Spleen (tissue), 11 donors: ENCODE data around the gene HSPD1. TPM values are rescaled to one million over a fixed set of nuclear protein-coding genes. Genes with fewer than 3 reads are reported as not detected.
"Not testable (repeated sequence)": the region's sequence is repeated elsewhere in the genome, so short reads cannot be mapped to it uniquely, and the experiment has no call there.

Experiments used
- DNase-seq: peaks from one replicate; pipeline ENCODE4 v3.0.0-alpha.2; 2020
- H3K27ac ChIP-seq, 8 donors: fragments of 200-600 bp; sonication (generic) in 7 of 8; 1 replicate in 4 of 8; 2 replicates in 4 of 8; pipeline versions ENCODE4 v1.5.0 to v1.8.0; 2016 to 2021; ENCODE audit warnings: inconsistent platforms in 4 of 8, mild to moderate bottlenecking in 4 of 8, moderate library complexity in 1 of 8
- H3K27me3 ChIP-seq, 7 donors: fragments of 200-600 bp; sonication (generic) in 6 of 7; replicated peaks in 1 of 7; 1 replicate in 4 of 7; 2 replicates in 3 of 7; pipeline versions ENCODE4 v1.5.0 to v1.8.0; 2016 to 2021; ENCODE audit warnings: inconsistent platforms in 3 of 7, mild to moderate bottlenecking in 1 of 7
- H3K36me3 ChIP-seq, 6 donors: fragments of 200-600 bp; sonication (generic) in 5 of 6; 1 replicate in 4 of 6; 2 replicates in 2 of 6; pipeline versions ENCODE4 v1.5.0 to v1.8.0; 2016 to 2021; ENCODE audit warnings: inconsistent platforms in 2 of 6
- H3K4me1 ChIP-seq, 6 donors: fragments of 200-600 bp; sonication (generic) in 5 of 6; 1 replicate in 3 of 6; 2 replicates in 3 of 6; pipeline versions ENCODE4 v1.5.0 to v1.8.0; 2016 to 2021; ENCODE audit warnings: inconsistent platforms in 3 of 6
- H3K4me3 ChIP-seq, 8 donors: fragments of 200-600 bp; sonication (generic) in 7 of 8; 1 replicate in 4 of 8; 2 replicates in 4 of 8; pipeline versions ENCODE4 v1.5.0 to v1.8.0; 2016 to 2021; ENCODE audit warnings: inconsistent platforms in 4 of 8, mild to moderate bottlenecking in 4 of 8, moderate library complexity in 2 of 8
- H3K9me3 ChIP-seq, 8 donors: fragments of 200-600 bp; sonication (generic) in 7 of 8; 1 replicate in 4 of 8; 2 replicates in 4 of 8; pipeline versions ENCODE4 v1.5.0 to v1.8.0; 2016 to 2021; ENCODE audit warnings: inconsistent platforms in 4 of 8
- POLR2A ChIP-seq, 3 donors: fragments of 450-650 bp; IDR thresholded peaks; one replicate each; pipeline ENCODE4 v1.5.1; 2017; ENCODE audit warnings: antibody characterized with exemption in 3 of 3, mild to moderate bottlenecking in 1 of 3
- POLR2AphosphoS5 ChIP-seq, 3 donors: sonication (generic); formaldehyde crosslinking; IDR thresholded peaks; one replicate each; pipeline ENCODE4 v1.5.1; 2017; ENCODE audit warnings: antibody characterized with exemption in 3 of 3
- WGBS, 5 donors: extraction: QIAGEN DNeasy Blood & Tissue Kit in 3 of 5; methylation state at CpG; one replicate each; pipeline versions ENCODE4 v1.1.5 to v1.1.7; 2013 to 2018; 5-methylcytosine and 5-hydroxymethylcytosine counted together
- intact Hi-C: fragments of 100-400 bp; cut with DNase I; formaldehyde crosslinking; loops from one replicate; pipeline ENCODE4 v1.15.0; 2023; ENCODE audit warnings: low total_unique reads
- polyA plus RNA-seq, 3 donors: library from polyadenylated mRNA; stranded (reverse); fragments of 200-250 nt; gene quantifications; one replicate each; pipeline ENCODE4 v1.2.1, GENCODE V29; 2013
- total RNA-seq, 7 donors: library from RNA; depleted of rRNA in 3 of 7; stranded (reverse); fragments of >200 nt in 3 of 7; fragmentation: NEBNext Ultra II Directional in 4 of 7; extraction: Animal tissue kit (Norgen Biotek cat#: 25700) in 4 of 7; gene quantifications; one replicate each; pipeline versions ENCODE4 v1.1.0 to v1.2.1, GENCODE V29; 2016 to 2021
- TF ChIP-seq, protein P1 (sequence below), 11 experiments: fragments of 200-600 bp in 7 of 11; fragments of 450-650 bp in 4 of 11; sonication (generic) in 4 of 11; IDR thresholded peaks in 8 of 11; conservative IDR thresholded peaks in 3 of 11; 1 replicate in 7 of 11; 2 replicates in 4 of 11; pipeline versions ENCODE4 v1.4.0 to v1.8.0; 2016 to 2021; ENCODE audit warnings: antibody characterized with exemption in 11 of 11, inconsistent platforms in 4 of 11, mild to moderate bottlenecking in 1 of 11
- donor health status: healthy with polysubstance abuse.
- donor health status: DM: no; HTN: no; CAD: no; lungs with moderate emphysema.
- donor health status: DM: no; HTN: no; CAD: no.
- donor health status: Bipolar disorder and iron deficiency.
- donor health status: healthy.
- donor health status: DM: no; HTN: no; CAD: no.
- donor health status: DM: yes; HTN: yes; CAD: no.

Gene HSPD1
- total and polyA plus RNA-seq, 10 donors, result 75.2 to 202 (median 117) TPM

GRCh38 chr2:197452754-197453122 is 46.9 kb downstream of the HSPD1 start:
- 5 to 8% (median 6%) methylated on average over 11 of the region's 11 CpGs for WGBS, 5 donors
- TF ChIP-seq POLR2AphosphoS5 (IDR thresholded peaks at IDR 0.05), result no peak
- TF ChIP-seq, protein P1, sequence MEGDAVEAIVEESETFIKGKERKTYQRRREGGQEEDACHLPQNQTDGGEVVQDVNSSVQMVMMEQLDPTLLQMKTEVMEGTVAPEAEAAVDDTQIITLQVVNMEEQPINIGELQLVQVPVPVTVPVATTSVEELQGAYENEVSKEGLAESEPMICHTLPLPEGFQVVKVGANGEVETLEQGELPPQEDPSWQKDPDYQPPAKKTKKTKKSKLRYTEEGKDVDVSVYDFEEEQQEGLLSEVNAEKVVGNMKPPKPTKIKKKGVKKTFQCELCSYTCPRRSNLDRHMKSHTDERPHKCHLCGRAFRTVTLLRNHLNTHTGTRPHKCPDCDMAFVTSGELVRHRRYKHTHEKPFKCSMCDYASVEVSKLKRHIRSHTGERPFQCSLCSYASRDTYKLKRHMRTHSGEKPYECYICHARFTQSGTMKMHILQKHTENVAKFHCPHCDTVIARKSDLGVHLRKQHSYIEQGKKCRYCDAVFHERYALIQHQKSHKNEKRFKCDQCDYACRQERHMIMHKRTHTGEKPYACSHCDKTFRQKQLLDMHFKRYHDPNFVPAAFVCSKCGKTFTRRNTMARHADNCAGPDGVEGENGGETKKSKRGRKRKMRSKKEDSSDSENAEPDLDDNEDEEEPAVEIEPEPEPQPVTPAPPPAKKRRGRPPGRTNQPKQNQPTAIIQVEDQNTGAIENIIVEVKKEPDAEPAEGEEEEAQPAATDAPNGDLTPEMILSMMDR (IDR thresholded peaks at IDR 0.05 in 8 of 11, conservative IDR thresholded peaks at IDR 0.05 in 3 of 11), result no peak
- TF ChIP-seq POLR2A (IDR thresholded peaks at IDR 0.05), result no peak
- no peaks in the 10 kb centered on the region for H3K27me3 ChIP-seq
- H3K36me3 ChIP-seq, result peaks cover 0 to 10% (median 0%) of the 10 kb centered on the region in 6 donors
- no peaks in the 10 kb centered on the region for H3K9me3 ChIP-seq
- H3K27ac ChIP-seq, result peak overlapping the region; percentile 95 to 99 (median 98)
- H3K4me3 ChIP-seq, result peak overlapping the region; percentile 49 to 89 (median 68)
- DNase-seq, result no peak
- peaks cover 14 to 46% (median 40%) of the 10 kb centered on the region in 6 donors for H3K4me1 ChIP-seq
- intact Hi-C loops, result loop anchor here (10.0 kb wide), 1 partner anchor 62 kb away; the partner anchor contains the start of gene MOB4

DNA sequence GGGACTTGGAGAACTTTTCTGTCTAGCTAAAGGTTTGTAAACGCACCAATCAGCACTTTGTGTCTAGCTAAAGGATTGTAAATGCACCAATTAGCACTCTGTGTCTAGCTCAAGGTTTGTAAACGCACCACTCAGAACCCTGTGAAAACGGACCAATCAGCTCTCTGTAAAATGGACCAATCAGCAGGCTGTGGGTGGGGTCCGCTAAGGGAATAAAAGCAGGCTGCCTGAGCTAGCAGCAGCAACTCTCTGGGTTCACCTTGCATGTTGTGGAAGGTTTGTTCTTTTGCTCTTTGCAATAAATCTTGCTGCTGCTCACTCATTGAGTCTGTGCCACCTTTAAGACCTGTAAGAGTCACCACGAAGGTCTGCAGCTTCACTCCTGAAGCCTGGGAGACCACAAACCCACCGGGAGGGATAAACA is 48.7 kb downstream of the HSPD1 start:
- DNase-seq, H3K36me3 ChIP-seq, H3K9me3 ChIP-seq, H3K27ac ChIP-seq, H3K4me3 ChIP-seq, H3K27me3 ChIP-seq: not testable (repeated sequence)
- peaks cover 10 to 28% (median 26%) of the 10 kb centered on the region in 6 donors for H3K4me1 ChIP-seq
- intact Hi-C loops, result loop anchor here (10.0 kb wide), 1 partner anchor 64 kb away; the partner anchor contains the start of gene MOB4
- 69 to 83% (median 76%) methylated on average over 6 of the region's 6 CpGs for WGBS, 5 donors

GRCh38 chr2:197450465-197450864 is 49.2 kb downstream of the HSPD1 start:
- TF ChIP-seq POLR2AphosphoS5 (IDR thresholded peaks at IDR 0.05) (no peak), POLR2A (IDR thresholded peaks at IDR 0.05) (no peak)
- TF ChIP-seq, protein P1 (IDR thresholded peaks at IDR 0.05 in 8 of 11, conservative IDR thresholded peaks at IDR 0.05 in 3 of 11), result no peak
- H3K27ac ChIP-seq, result no peak overlapping the region
- no peaks in the 10 kb centered on the region for H3K9me3 ChIP-seq
- H3K4me1 ChIP-seq, result peaks cover 9 to 23% (median 21%) of the 10 kb centered on the region in 6 donors
- WGBS, 5 donors, result 92 to 95% (median 93%) methylated on average over 23 to 25 of the region's 25 CpGs
- intact Hi-C loops, result loop anchor here (10.0 kb wide), 1 partner anchor 64 kb away; the partner anchor contains the start of gene MOB4
- H3K4me3 ChIP-seq, result no peak overlapping the region
- H3K36me3 ChIP-seq, result peaks cover 0 to 2% (median 0%) of the 10 kb centered on the region in 6 donors
- no peaks in the 10 kb centered on the region for H3K27me3 ChIP-seq
- peak; percentile 79 for DNase-seq

GRCh38 chr2:197446844-197447243 is 52.8 kb downstream of the HSPD1 start:
- Histone ChIP-seq H3K4me1 (peaks cover 0 to 20% (median 9%) of the 10 kb centered on the region in 6 donors), H3K4me3 (no peak overlapping the region), H3K27ac (no peak overlapping the region), H3K36me3 (no peaks in the 10 kb centered on the region), H3K27me3 (no peaks in the 10 kb centered on the region), H3K9me3 (no peaks in the 10 kb centered on the region)
- DNase-seq, result no peak
- TF ChIP-seq, protein P1 (IDR thresholded peaks at IDR 0.05 in 8 of 11, conservative IDR thresholded peaks at IDR 0.05 in 3 of 11), result no peak
- TF ChIP-seq POLR2AphosphoS5 (IDR thresholded peaks at IDR 0.05) (no peak), POLR2A (IDR thresholded peaks at IDR 0.05) (no peak)
- intact Hi-C loops, result no loop called here
